Activated T-helper 17 cell treated with anti-CD3 and anti-CD28 coated beads, Interleukin-2, amount 50 U/mL, for 72 hours (primary cell): ENCODE measurements around the gene CMSS1. TPM values are rescaled to one million over a fixed set of nuclear protein-coding genes. Genes with fewer than 3 reads are reported as not detected.

Experiments
- ATAC-seq: fragments of 150-1000 bp; cut with Tn5 transposase; replicated peaks from 2 replicates; pipeline ENCODE4 v1.10.0; 2021; ENCODE audit warnings: mild to moderate bottlenecking, moderate library complexity
- H3K27ac Mint-ChIP-seq: one replicate; pipeline ENCODE4 v1.8.0; 2022; ENCODE audit warnings: mixed read lengths
- H3K27me3 Mint-ChIP-seq: one replicate; pipeline ENCODE4 v1.8.0; 2022; ENCODE audit warnings: mixed read lengths
- H3K36me3 Mint-ChIP-seq: one replicate; pipeline ENCODE4 v1.8.0; 2022; ENCODE audit warnings: low read depth, mild to moderate bottlenecking, mixed read lengths
- H3K4me1 Mint-ChIP-seq: one replicate; pipeline ENCODE4 v1.8.0; 2022; ENCODE audit warnings: mixed read lengths
- H3K4me3 Mint-ChIP-seq: one replicate; pipeline ENCODE4 v1.8.0; 2022; ENCODE audit warnings: mild to moderate bottlenecking, mixed read lengths
- H3K9me3 Mint-ChIP-seq: one replicate; pipeline ENCODE4 v1.8.0; 2022; ENCODE audit warnings: mixed read lengths
- total RNA-seq, 2 donors: library from RNA; stranded (reverse); gene quantifications; one replicate each; pipeline ENCODE4 v1.2.3, GENCODE V29; 2022

CMSS1 gene
- total RNA-seq, 2 donors from 2014 or later = 29.8 to 67.4 TPM

DNA sequence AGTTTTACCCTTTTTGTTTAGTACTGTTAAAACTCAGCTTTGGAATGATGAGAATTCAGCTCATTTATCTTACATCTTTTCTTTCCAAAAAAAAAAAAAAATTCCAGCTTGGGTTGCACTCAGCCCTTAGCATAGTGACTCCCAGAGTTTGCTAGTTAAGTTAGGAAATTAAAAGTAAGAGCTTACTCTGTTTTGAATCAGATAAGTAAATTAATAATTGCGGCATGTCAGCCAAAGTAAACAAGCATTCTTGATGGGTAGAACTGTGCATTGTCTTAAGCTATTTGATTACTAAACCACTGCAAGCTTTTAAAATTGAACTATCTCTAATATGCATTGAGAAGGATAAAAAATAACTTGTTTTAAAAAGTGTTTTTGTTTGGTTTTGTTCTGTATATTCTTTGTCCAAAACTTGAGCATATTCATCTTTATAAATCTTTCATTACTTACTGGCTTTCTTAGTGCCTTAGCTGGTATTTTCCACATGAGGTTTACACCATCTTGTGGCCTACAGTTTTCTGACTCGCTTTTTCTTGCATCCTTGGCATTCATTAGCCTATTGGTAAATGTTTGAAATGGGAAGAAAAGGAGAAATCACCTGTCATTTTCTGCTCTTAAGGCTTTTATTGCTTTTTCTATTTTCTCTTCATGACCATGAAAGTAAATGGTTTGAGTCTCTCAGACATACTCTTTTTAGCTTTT is 189.1 kb downstream of the CMSS1 start:
- Mint-ChIP-seq H3K36me3 (peaks cover 10% of the 10 kb centered on the region), H3K4me3 (no peak overlapping the region)

DNA sequence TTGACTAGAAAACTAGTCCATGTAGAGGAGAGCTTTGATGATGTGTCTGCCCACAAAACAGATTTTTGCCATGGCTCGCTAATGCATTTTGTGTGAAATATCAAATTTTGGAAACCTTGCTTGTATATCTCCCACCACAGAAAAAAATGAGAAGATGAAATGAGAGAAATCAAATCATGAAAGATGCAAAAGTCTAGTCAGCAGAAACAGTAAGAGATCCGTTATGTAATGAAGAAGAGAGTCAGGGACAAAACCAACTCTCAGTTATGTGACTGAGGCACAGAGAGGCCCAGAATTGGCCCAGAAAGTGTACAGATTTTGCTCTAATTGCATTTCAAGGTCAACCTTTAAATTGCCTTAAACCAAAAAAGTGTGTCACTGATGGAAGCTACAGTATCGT is 189.7 kb downstream of the CMSS1 start:
- no peaks in the 10 kb centered on the region for H3K27me3 Mint-ChIP-seq
- no peak for ATAC-seq
- peaks cover 10% of the 10 kb centered on the region for H3K36me3 Mint-ChIP-seq

More for the DNA sequence above, 189.1 kb downstream of the CMSS1 start:
- H3K4me1 Mint-ChIP-seq = peaks cover 11% of the 10 kb centered on the region
- no peak overlapping the region for H3K27ac Mint-ChIP-seq
- H3K27me3 Mint-ChIP-seq = no peaks in the 10 kb centered on the region
- H3K9me3 Mint-ChIP-seq = no peaks in the 10 kb centered on the region
- no peak for ATAC-seq

DNA sequence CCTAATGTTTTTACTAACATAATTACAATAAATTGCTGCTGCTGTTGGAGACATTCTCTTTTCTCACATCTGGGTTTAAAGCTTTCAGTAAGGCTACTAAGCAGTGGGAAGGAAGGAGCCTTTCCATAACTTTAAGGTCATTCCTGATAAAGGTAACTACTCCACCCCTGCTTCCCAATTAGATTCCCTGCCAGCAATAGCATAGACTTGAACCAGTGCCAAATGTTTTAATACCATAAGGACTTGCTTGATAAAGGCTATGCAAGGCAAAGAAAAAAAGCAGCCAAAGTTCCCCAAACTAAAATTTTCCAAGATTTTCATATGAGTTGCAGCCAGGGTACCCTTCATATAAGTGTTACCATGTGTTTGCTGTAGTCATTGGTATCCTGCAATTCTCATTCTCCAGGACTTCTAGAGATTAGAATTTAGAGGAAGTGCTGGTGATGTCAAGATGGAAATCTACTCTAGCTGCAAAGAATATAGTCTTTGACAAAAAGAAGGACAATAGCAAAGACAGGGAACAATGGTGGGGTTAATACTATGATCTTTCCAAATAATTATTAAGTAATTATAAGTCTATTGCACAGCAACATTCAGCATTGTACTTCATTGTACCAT is 190.5 kb downstream of the CMSS1 start:
- no peaks in the 10 kb centered on the region for H3K27me3 Mint-ChIP-seq
- peaks cover 8% of the 10 kb centered on the region for H3K4me1 Mint-ChIP-seq
- no peak overlapping the region for H3K4me3 Mint-ChIP-seq
- no peak overlapping the region for H3K27ac Mint-ChIP-seq
- no peaks in the 10 kb centered on the region for H3K9me3 Mint-ChIP-seq
- no peak for ATAC-seq
- peaks cover 10% of the 10 kb centered on the region for H3K36me3 Mint-ChIP-seq

More for the DNA sequence above, 189.7 kb downstream of the CMSS1 start:
- Mint-ChIP-seq H3K4me1 (peaks cover 11% of the 10 kb centered on the region), H3K9me3 (no peaks in the 10 kb centered on the region), H3K4me3 (no peak overlapping the region), H3K27ac (no peak overlapping the region)

DNA sequence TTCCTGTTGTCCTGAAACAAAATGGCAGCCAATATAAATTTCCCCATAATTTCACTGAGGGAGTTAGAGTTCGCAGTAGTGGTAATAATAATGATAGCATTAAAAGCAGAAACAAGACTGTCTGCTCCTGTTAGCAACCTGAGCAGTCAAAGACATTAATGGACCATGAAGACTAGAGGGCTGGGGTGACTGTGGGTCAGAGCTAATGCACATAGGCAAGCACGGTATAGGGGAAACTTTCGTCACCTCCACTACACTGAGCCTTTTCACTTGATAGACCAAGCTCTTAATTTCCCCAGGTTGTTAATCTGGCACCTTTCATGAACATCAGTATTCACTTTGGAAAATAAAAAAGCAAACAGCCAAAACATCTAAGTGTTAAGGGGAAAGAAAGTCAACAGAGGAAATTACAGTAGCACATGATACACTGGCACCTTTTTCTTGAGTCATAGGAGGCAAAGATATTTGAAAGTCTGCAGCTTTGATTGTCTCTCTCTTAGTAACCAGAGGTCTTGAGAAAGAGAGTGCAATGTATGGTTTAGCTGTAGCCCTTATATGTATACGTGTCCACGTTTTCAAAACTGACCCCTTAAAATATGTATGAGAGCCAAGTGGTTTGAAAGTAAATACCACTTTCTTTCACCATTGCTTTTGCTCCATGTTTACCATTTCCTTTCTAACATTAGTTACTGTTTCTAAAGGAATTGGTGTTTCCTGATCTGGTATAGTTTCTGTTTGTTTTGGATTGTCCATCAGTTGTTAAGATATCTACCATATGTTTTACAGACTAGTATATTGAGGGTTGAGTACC is 191.8 kb downstream of the CMSS1 start:
- Mint-ChIP-seq H3K4me1 (peaks cover 5% of the 10 kb centered on the region), H3K27ac (no peak overlapping the region), H3K9me3 (no peaks in the 10 kb centered on the region), H3K4me3 (no peak overlapping the region), H3K36me3 (peaks cover 16% of the 10 kb centered on the region), H3K27me3 (no peaks in the 10 kb centered on the region)
- no peak for ATAC-seq

DNA sequence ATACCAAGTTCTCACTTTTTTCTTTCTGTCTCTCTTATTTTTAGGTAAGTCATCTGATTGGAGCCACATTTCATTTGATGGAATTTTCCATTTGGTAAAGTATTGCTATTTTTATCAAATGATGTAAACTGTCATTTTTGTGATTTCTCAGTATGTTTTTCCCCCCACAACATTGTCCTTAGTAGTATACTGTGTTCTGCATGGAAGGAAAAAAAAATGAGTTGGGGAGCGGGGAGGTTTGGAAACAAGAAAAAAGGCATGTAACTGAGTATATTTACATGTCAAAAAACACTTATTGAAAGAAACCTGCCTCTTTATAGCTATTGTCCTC is 192.4 kb downstream of the CMSS1 start:
- ATAC-seq = no peak
- no peak overlapping the region for H3K4me3 Mint-ChIP-seq
- no peak overlapping the region for H3K27ac Mint-ChIP-seq
- H3K9me3 Mint-ChIP-seq = no peaks in the 10 kb centered on the region
- no peaks in the 10 kb centered on the region for H3K27me3 Mint-ChIP-seq
- peaks cover 16% of the 10 kb centered on the region for H3K36me3 Mint-ChIP-seq
- no peaks in the 10 kb centered on the region for H3K4me1 Mint-ChIP-seq

DNA sequence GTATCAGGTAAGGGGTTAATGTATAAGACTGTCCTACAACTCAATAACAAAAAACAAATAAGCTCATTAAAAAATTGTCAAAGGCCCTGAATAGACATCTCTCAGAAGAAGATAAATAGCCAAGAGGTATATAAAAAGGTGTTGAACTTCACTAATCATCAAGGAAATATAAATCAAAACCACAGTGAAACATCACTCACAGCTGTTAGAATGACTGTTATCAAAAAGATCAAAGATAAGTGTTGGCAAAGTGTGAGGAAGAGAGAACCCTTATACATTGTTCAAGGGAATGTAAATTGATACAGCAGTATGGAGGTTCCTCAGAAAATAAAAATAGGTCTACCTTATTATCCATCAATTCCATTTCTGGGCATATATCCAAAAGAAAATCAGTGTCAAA is 201.1 kb downstream of the CMSS1 start:
- no peak overlapping the region for H3K4me3 Mint-ChIP-seq
- peaks cover 3% of the 10 kb centered on the region for H3K36me3 Mint-ChIP-seq
- H3K4me1 Mint-ChIP-seq = no peaks in the 10 kb centered on the region
- no peaks in the 10 kb centered on the region for H3K9me3 Mint-ChIP-seq
- H3K27me3 Mint-ChIP-seq = no peaks in the 10 kb centered on the region
- no peak overlapping the region for H3K27ac Mint-ChIP-seq
- no peak for ATAC-seq

DNA sequence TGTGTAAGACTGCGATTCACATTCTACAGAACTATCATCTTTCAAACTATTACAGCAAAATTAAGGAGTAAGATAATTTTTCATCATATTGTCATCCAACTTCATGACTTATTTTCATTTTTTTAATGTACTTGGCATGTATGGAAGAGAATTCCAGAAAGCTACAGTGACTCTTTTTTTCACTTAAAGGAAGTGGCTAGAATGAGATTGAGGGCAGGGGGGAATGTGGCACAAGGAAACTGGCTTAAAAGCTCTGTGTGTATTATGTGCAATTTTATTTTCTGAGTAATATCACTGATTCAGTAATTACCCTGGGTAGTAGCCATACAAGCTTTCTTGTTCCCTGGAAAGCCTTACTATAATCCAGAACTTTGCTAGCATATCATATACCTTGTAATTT is 202.1 kb downstream of the CMSS1 start:
- H3K27me3 Mint-ChIP-seq = no peaks in the 10 kb centered on the region
- H3K36me3 Mint-ChIP-seq = no peaks in the 10 kb centered on the region
- no peaks in the 10 kb centered on the region for H3K9me3 Mint-ChIP-seq
- no peak overlapping the region for H3K4me3 Mint-ChIP-seq
- ATAC-seq = no peak
- H3K27ac Mint-ChIP-seq = no peak overlapping the region
- H3K4me1 Mint-ChIP-seq = no peaks in the 10 kb centered on the region

DNA sequence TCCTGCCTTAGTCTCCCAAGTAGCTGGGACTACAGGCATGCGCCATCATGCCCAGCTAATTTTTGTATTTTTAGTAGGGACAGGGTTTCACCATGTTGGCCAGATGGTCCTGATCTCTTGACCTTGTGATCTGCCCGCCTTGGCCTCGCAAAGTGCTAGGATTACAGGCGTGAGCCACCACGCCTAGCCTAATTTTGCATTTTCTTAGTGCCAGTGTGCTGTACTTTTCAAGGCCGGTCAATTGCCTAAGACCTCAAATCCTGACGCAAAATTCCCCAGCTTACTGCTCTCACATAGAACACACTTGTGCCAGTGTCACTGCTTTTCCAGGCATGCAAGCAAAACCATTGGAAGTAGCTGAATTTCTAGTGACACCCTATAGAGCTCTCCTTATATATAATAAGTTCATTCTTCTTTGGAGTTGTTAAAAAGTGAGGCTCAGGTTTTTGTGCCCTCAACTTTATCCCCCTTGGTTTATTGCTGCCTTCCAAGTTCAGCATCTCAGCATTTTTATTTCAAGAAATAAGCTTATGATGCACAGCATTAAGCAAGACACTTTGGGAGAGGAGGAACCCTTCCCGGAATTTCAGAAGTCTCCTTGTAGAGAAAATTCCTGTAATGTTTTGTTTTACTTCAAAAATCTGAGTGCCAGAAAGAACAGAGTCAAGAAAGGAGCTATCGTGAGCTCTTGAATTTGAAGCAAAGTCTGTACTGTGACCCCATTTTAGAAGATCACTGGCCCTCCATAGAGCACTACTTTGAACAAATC is 203.4 kb downstream of the CMSS1 start:
- Mint-ChIP-seq H3K4me3 (no peak overlapping the region), H3K36me3 (no peaks in the 10 kb centered on the region), H3K27ac (no peak overlapping the region), H3K9me3 (no peaks in the 10 kb centered on the region), H3K4me1 (no peaks in the 10 kb centered on the region), H3K27me3 (no peaks in the 10 kb centered on the region)
- ATAC-seq = no peak

DNA sequence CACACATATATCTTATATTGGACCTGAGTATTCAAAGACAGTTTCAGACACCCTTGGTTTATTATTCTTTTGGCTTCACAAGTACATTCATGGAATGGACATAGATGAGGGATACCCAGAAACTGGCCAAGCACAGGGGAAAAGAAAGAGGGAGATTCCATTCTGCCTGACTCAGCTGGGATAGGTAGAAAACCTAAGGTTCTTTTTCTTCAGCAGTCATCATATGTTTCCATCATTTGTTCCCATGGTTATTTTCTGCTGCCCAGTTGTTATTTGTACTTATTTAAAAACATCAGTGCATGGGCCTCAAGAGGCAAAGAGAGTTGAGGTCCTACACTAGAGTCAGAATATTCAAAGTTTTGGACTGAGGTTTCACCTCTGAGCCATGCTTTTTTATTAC is 204.8 kb downstream of the CMSS1 start:
- Mint-ChIP-seq H3K27me3 (no peaks in the 10 kb centered on the region), H3K9me3 (no peaks in the 10 kb centered on the region), H3K4me3 (no peak overlapping the region), H3K36me3 (no peaks in the 10 kb centered on the region), H3K4me1 (no peaks in the 10 kb centered on the region), H3K27ac (no peak overlapping the region)
- ATAC-seq = no peak

DNA sequence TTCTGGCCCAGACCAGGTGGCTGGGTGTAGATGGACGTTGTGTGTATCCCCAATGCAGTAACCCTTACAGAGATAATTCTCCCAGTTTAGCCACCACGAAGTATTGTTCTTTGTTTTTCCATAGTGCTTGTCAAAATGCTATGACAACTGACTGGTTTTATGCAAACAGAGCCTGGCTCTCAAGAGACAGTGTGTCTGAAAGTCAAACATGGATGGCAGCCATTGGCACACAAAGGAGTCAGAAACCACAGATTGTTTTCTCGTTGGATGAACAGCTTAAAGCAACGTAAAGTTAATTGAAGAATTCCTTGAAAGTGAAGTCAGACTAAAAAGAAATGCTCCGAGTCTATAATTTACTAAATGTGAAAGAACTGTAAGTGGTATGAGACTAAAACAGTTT is 205.5 kb downstream of the CMSS1 start:
- Mint-ChIP-seq H3K4me1 (no peaks in the 10 kb centered on the region), H3K27me3 (no peaks in the 10 kb centered on the region), H3K27ac (no peak overlapping the region), H3K36me3 (no peaks in the 10 kb centered on the region), H3K4me3 (no peak overlapping the region), H3K9me3 (no peaks in the 10 kb centered on the region)
- no peak for ATAC-seq

DNA sequence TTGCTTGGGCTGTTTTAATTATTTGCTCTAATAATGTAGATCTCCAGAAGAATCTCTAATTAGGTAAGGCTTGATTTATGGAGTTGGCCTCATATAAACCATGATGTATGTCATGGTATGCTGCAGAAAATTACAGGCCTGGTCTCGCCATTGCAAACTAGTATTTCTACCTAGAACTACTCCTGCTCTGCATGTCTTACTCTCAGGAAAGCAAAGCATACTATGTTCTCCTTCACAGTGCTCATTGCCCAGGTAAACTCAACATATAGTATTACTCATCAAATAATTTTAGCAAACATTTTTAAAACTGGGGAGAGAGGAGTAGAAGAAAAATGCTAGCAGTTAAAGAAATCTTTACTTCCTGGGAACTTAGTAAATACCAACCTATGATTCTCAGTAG is 205.9 kb downstream of the CMSS1 start:
- no peak overlapping the region for H3K4me3 Mint-ChIP-seq
- H3K36me3 Mint-ChIP-seq = no peaks in the 10 kb centered on the region
- H3K27ac Mint-ChIP-seq = no peak overlapping the region
- ATAC-seq = no peak
- no peaks in the 10 kb centered on the region for H3K9me3 Mint-ChIP-seq
- no peaks in the 10 kb centered on the region for H3K4me1 Mint-ChIP-seq
- H3K27me3 Mint-ChIP-seq = no peaks in the 10 kb centered on the region

DNA sequence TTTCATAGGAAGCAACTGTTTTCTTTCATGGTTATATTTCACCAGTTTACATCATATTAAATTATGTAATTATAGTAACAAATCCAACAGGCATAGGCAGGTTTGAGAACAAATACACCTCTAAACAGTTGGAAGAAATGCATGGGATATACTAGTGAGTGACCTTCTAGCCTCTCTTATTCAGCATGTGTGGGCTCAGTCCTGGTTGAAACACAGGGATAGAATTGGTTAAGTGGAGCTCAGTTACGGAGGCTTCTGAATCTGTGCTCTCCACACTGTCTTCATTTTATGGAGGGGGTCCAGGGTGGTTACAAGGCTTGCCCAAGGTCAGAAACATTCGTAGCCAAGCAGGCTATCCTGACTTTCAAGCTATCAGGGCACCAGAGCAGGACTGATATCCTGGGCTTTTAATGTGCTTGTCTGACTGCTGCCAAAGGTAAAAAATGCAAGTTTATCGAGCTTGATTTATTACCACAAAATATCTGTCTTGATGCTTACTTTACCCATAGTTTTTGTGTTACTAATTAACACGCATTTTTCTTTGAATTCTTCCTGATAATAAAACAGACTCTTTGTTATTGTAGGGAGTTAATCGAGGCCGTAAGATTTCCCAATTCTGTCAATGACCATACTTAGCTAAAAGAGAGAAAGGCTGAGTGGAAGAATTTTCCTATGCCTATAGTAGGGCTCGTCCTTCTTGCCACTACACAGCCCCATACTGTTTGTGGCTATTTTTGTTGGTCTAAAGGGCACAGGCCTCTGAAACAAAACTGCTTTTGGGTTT is 207.1 kb downstream of the CMSS1 start:
- no peaks in the 10 kb centered on the region for H3K9me3 Mint-ChIP-seq
- H3K36me3 Mint-ChIP-seq = no peaks in the 10 kb centered on the region
- no peak overlapping the region for H3K4me3 Mint-ChIP-seq
- H3K27ac Mint-ChIP-seq = no peak overlapping the region
- no peaks in the 10 kb centered on the region for H3K27me3 Mint-ChIP-seq
- no peaks in the 10 kb centered on the region for H3K4me1 Mint-ChIP-seq
- ATAC-seq = no peak

DNA sequence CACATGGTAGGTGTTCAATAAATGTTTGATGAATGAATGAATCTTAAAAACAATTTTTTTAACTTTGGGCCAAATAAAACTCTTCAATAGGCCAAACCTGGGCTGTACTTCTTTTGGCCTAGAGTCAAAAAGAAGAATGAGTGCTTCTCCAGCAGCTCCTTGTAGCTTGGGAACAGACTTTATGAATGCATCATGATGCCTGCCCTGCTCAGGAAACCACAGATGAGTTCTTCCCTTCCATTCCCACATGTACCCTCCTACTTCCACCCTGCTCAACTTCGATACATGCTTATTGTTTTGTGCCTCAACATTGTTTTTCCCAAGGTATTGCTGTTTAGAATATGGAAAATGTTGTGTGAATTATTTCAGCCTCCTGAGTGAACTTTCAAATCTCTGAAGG is 209.7 kb downstream of the CMSS1 start:
- Mint-ChIP-seq H3K27me3 (no peaks in the 10 kb centered on the region), H3K27ac (no peak overlapping the region), H3K36me3 (peaks cover 5% of the 10 kb centered on the region), H3K4me3 (no peak overlapping the region), H3K4me1 (peaks cover 3% of the 10 kb centered on the region), H3K9me3 (no peaks in the 10 kb centered on the region)
- no peak for ATAC-seq

DNA sequence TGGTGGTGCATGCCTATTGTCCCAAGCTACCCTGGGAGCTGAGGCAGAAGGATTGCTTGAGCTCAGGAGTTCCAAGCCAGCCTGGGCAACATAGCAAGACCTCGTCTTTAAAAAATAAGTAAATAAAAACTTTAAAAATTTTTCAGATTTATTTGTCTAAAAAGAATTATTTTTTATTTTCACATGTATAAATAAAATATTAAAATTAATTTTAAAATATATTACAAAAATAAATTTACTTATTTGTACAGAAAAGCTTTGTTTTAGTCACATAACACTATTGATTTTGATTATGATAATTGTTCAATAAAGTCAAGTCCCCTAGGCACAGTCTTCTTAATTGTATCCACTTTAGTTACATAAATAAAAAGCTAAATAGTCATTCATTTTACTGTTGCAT is 211.4 kb downstream of the CMSS1 start:
- ATAC-seq = no peak
- H3K27me3 Mint-ChIP-seq = no peaks in the 10 kb centered on the region
- H3K9me3 Mint-ChIP-seq = no peaks in the 10 kb centered on the region
- peaks cover 3% of the 10 kb centered on the region for H3K4me1 Mint-ChIP-seq
- H3K36me3 Mint-ChIP-seq = peaks cover 5% of the 10 kb centered on the region
- no peak overlapping the region for H3K27ac Mint-ChIP-seq
- H3K4me3 Mint-ChIP-seq = no peak overlapping the region
